Measurements from ENCODE around the gene C18orf63.

GRCh38 chr18:74389991-74390390 lies 74.4 kb downstream of the C18orf63 start:
- TF ChIP-seq EP300 (IDR thresholded peaks at IDR 0.05) (no peak), POLR2A (IDR thresholded peaks at IDR 0.05; ENCODE audit: low read depth) (no peak), CTCF (IDR thresholded peaks at IDR 0.05) (no peak), POLR2AphosphoS5 (IDR thresholded peaks at IDR 0.05) (no peak)
